VCaP (cell line): Measurements from ENCODE around the gene TSPO2.
A peak's percentile ranks its signal among the peaks of the same experiment; 100 is the strongest.

Experiments used
- H3K27ac ChIP-seq: fragments of 450-650 bp; 2 replicates; pipeline ENCODE4 v1.5.1; 2017
- CTCF ChIP-seq: fragments of 450-650 bp; conservative IDR thresholded peaks from 2 replicates; pipeline ENCODE4 v1.5.1; 2017; ENCODE audit warnings: mild to moderate bottlenecking, moderate library complexity

Gene TSPO2

GRCh38 chr6:41038205-41038604 lies 4.1 kb upstream of the TSPO2 start:
- no peak for TF ChIP-seq CTCF
- H3K27ac ChIP-seq, result no peak overlapping the region

GRCh38 chr6:41039060-41039998 lies 2.9 kb upstream of the TSPO2 start, which contains the start of gene UNC5CL:
Gene UNC5CL, minus strand, starts transcription at chr6:41039221. Its CDS starts 4,147 bp downstream, at chr6:41035074.
- H3K27ac ChIP-seq, result no peak within 1 kb of the TSS

GRCh38 chr6:41040101-41040939 lies 1.9 kb upstream of the TSPO2 start:
- no peak overlapping the region for H3K27ac ChIP-seq
- TF ChIP-seq CTCF, result no peak

More at GRCh38 chr6:41039060-41039998, 2.9 kb upstream of the TSPO2 start, which contains the start of gene UNC5CL:
- peak; percentile 86 for TF ChIP-seq CTCF

GRCh38 chr6:41040940-41041536 lies 1.2 kb upstream of the TSPO2 start:
- TF ChIP-seq CTCF, result no peak
- H3K27ac ChIP-seq, result no peak overlapping the region

- no peak for TF ChIP-seq CTCF
These were observed 884 bp downstream of the TSPO2 start for GRCh38 chr6:41043151-41043550.

GRCh38 chr6:41045664-41046063 lies 3.4 kb downstream of the TSPO2 start:
- no peak for TF ChIP-seq CTCF
- H3K27ac ChIP-seq, result no peak overlapping the region

More at GRCh38 chr6:41043151-41043550, 884 bp downstream of the TSPO2 start:
- H3K27ac ChIP-seq, result no peak overlapping the region
